SH-SY5Y (cell line): Measurements from ENCODE around the gene WBP11.

Experiments used
- GATA2 ChIP-seq: IDR thresholded peaks from 2 replicates; pipeline ENCODE4 v1.6.1; 2011; ENCODE audit warnings: mild to moderate bottlenecking, low read depth, low read length
- GATA3 ChIP-seq: IDR thresholded peaks from 2 replicates; pipeline ENCODE4 v1.6.1; 2011; ENCODE audit warnings: low read depth, mild to moderate bottlenecking, low read length, moderate library complexity

DNA sequence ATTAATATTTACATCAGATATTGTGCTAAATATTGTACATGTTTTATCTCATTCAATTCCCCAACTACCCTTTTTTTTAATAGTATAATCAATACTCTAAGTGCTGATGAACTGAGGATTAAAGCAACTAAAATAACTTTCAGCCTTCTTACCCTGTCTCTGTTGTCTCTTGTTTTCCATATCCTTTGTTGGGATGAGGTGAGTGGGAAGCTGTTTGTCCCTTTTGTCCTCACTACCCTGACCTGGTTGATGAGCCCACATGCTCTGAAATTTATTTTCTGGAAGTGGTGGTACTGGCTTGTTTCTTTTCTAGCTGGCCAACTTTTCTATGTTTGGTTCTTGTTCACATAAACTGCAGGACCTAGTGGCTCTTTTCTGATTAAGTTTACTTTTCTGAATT is 49.6 kb upstream of the WBP11 start:
- TF ChIP-seq GATA2: no peak
- TF ChIP-seq GATA3: no peak
